HFFc6 (cell line): Measurements from ENCODE around the gene FAM171A2. TPM values are rescaled to one million over a fixed set of nuclear protein-coding genes. Genes with fewer than 3 reads are reported as not detected.
"Not testable (repeated sequence)": the region's sequence is repeated elsewhere in the genome, so short reads cannot be mapped to it uniquely, and the experiment has no call there.

Experiments used
- DNase-seq: peaks from one replicate; pipeline ENCODE4 v3.0.0-alpha.2; 2018
- H3K27ac Mint-ChIP-seq: 2 replicates; pipeline ENCODE4 v1.8.0; 2020; ENCODE audit warnings: mild to moderate bottlenecking, mixed read lengths
- H3K27me3 Mint-ChIP-seq: 2 replicates; pipeline ENCODE4 v1.8.0; 2021; ENCODE audit warnings: mild to moderate bottlenecking, moderate library complexity, mixed read lengths; ENCODE audit not compliant: insufficient read depth
- H3K36me3 Mint-ChIP-seq: 2 replicates; pipeline ENCODE4 v1.8.0; 2021; ENCODE audit warnings: low read depth, mixed read lengths
- H3K4me1 Mint-ChIP-seq: 2 replicates; pipeline ENCODE4 v1.8.0; 2020; ENCODE audit warnings: low read depth, mixed read lengths
- H3K4me3 Mint-ChIP-seq: 2 replicates; pipeline ENCODE4 v1.8.0; 2020; ENCODE audit warnings: mild to moderate bottlenecking, moderate library complexity, mixed read lengths
- H3K9me3 Mint-ChIP-seq: 2 replicates; pipeline ENCODE4 v1.8.0; 2020; ENCODE audit warnings: mild to moderate bottlenecking, mixed read lengths
- total RNA-seq, 6 experiments: library from RNA; stranded (reverse); fragmentation: NEBNext Ultra II Directional; extraction: Animal tissue kit (Norgen Biotek cat#: 25700); gene quantifications; 2 replicates in 1 of 6; 3 replicates in 5 of 6; pipeline ENCODE4 v1.2.3, GENCODE V29; 2021
- TF ChIP-seq, protein P1 (sequence below): fragments of 200-600 bp; sonication (generic); IDR thresholded peaks from 2 replicates; pipeline ENCODE4 v1.5.0; 2021; ENCODE audit warnings: antibody characterized with exemption, mild to moderate bottlenecking

FAM171A2 gene
- total RNA-seq, 6 experiments from 2014 or later = 1.6 to 1.9 (median 1.8) TPM

DNA sequence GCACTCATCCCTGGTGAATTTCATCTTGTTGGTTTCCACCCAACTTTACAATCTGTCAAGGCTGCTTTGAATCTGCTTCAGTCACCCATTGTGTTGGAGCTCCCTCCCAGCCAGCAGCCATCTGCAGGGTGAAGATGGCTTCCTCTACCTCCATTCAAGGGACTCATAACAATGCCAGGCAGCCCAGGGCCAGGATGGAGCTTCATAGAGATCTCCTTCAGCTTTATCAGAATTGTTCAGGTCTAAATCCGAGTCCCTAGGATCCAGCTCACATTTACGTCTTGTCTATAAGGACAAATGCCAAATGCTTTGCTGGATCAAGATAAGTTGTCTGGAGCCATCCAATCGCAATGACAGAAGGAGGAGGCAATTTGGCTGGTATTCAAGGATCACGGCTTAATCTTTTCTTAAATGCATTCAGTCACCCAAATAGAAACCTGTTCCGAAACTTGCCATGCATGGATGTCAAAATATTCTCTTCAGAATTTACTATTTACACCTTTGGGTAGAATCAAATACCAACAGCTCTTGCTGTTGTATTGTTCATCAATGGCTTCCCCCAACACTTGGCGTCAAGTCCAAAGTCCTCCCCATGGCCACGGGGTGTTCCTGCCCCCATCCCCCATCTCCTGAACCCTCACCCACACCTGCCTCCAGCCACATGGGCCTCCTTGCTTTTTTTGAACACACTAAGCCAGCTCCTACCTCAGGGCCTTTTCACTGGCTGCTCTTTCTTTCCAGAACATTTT is 3.8 kb upstream of the FAM171A2 start:
- Mint-ChIP-seq H3K4me1 (no peaks in the 10 kb centered on the region), H3K9me3 (no peaks in the 10 kb centered on the region), H3K27me3 (peaks cover 41% of the 10 kb centered on the region), H3K4me3 (no peak overlapping the region), H3K27ac (no peak overlapping the region), H3K36me3 (no peaks in the 10 kb centered on the region)
- TF ChIP-seq, protein P1, sequence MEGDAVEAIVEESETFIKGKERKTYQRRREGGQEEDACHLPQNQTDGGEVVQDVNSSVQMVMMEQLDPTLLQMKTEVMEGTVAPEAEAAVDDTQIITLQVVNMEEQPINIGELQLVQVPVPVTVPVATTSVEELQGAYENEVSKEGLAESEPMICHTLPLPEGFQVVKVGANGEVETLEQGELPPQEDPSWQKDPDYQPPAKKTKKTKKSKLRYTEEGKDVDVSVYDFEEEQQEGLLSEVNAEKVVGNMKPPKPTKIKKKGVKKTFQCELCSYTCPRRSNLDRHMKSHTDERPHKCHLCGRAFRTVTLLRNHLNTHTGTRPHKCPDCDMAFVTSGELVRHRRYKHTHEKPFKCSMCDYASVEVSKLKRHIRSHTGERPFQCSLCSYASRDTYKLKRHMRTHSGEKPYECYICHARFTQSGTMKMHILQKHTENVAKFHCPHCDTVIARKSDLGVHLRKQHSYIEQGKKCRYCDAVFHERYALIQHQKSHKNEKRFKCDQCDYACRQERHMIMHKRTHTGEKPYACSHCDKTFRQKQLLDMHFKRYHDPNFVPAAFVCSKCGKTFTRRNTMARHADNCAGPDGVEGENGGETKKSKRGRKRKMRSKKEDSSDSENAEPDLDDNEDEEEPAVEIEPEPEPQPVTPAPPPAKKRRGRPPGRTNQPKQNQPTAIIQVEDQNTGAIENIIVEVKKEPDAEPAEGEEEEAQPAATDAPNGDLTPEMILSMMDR = no peak
- DNase-seq = no peak

DNA sequence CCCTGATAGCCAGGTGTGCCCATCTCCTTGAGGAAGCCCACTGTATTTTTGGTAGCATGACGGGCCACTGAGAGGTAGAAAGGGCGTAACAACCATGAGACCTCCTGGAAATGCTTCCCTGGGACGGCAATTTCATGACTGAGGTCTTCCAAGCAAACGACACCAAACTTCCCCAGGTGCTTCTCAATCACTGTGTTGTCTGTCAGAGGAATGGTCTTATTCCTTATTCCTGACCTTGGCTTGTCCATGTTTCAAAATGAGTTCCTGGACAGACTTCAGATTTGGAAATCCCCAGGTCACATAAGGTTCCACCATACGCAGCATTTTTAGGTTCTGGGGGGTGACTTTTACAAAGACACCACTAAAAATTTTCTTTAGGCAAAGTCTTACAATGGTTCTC is 1.4 kb upstream of the FAM171A2 start:
- not testable (repeated sequence) for H3K27ac Mint-ChIP-seq, DNase-seq, H3K36me3 Mint-ChIP-seq, H3K9me3 Mint-ChIP-seq, H3K4me3 Mint-ChIP-seq
- Mint-ChIP-seq H3K4me1 (peaks cover 14% of the 10 kb centered on the region; the same call in 1 of the 2 replicates), H3K27me3 (peaks cover 33% of the 10 kb centered on the region)

DNA sequence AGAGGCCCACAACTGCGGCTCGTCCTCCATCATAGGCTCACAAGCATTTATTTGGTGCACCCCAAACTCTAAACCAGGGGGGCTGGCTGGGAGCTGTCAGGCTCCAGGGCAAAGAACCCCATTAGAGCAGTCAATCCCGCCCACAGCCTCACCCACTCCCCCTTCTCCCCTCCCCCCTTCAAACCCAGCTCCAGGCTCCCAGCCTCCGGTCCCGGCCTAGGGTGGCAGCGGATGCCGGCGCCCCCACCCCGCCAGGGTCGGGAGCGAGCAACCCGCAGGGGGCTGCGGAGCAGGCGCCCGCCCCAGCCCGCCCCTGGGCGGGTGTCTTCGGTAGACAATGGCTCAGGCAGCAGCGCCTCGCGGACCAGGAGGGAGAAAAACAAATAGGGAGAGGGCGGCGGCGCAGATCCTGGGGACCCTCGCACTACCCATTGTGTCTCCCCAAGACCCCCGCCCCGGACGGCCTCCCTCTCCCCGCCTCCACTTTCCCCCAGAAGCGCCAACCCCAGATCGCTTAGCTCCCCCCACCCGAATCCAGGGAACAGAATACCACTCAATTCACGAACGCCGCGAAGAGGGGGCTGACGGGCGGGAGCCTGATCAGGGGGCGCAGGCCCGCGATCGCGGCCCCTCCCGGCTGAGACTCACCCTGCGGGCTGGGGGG is 572 bp downstream of the FAM171A2 start:
- Mint-ChIP-seq H3K27me3 (peaks cover 31% of the 10 kb centered on the region), H3K36me3 (no peaks in the 10 kb centered on the region), H3K4me1 (peaks cover 14% of the 10 kb centered on the region; the same call in 1 of the 2 replicates), H3K4me3 (peak overlapping the region; percentile 84), H3K27ac (no peak overlapping the region), H3K9me3 (no peaks in the 10 kb centered on the region)
- TF ChIP-seq, protein P1 = no peak
- DNase-seq = no peak

DNA sequence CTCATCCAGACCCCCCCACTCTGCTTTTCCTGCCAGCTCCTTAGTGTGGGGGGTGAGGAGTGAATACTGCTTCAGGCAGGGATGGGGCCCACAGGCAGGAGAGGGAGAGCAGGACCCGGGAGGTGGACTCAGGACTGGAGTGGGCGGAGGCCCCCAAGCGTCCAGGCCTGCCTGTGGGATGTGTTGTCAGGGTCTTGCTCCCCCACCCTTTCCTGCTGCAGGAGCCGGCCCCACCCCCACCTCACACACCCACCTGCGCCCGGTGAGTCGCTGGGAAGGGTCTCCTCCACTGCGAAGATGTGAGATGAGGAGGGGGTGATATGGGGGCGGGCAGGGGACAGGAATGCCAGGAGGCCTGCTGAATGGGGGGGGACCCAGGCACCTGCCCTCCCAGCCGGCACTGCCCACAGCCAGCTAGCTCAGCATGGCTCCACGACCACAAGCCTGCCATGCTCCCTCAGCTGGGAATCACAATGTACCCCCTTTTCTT is 1.1 kb downstream of the FAM171A2 start:
- DNase-seq = no peak
- Mint-ChIP-seq H3K4me1 (peaks cover 14% of the 10 kb centered on the region; the same call in 1 of the 2 replicates), H3K36me3 (no peaks in the 10 kb centered on the region), H3K27me3 (peaks cover 28% of the 10 kb centered on the region), H3K9me3 (no peaks in the 10 kb centered on the region), H3K27ac (no peak overlapping the region), H3K4me3 (peak overlapping the region; percentile 84)
- TF ChIP-seq, protein P1 = no peak

DNA sequence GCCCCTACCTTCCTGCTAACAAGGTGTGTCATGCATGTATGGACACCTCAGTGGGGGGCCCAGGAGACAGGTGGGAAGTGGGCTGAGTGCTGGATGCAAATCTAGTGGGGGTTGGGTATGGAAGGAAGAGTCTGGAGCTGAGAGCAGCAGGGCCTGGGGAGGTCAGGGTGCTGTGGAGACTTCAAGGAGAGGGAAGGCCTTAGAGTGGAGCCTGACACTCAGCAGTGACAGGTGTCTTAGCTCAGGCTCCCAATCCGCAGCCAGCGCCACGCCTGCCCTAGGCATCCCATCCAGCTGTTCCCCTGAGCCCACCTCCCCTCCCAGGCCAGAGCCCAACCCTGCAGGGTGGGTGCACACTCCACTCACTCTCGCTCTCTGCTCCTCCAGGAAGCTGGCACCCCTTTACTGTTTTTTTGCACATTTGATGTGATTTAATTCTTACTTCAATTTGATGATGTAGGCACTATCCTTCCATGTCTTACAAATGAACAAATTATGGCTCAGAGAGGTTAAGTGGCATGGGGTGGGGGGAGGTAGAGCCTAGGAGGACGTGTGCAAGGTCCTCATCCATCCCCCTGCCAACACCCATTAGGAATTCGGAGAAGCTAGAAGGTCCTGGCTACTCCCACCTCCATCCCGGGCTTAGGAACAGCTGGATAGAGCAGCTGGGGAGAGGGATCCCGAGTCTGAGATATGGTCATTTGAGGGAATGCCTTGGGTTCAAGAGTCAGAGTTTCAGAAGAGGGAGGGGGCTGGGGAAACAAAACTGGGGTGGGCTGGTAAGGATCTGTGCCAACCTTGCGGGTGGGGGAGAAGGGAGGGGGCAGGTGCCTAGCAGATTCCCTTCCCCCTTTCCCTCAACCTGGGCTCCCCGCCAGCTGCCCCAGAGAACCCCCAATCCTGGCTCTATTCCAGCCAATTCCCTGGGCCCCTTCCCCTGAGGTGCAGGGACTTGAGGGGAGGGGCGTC is 2.1 kb downstream of the FAM171A2 start:
- Mint-ChIP-seq H3K4me3 (no peak overlapping the region), H3K27ac (no peak overlapping the region), H3K9me3 (no peaks in the 10 kb centered on the region), H3K4me1 (peaks cover 14% of the 10 kb centered on the region; the same call in 1 of the 2 replicates), H3K27me3 (peaks cover 18% of the 10 kb centered on the region), H3K36me3 (no peaks in the 10 kb centered on the region)
- no peak for DNase-seq
- TF ChIP-seq, protein P1 = no peak
